NCI-H128 (cell line): ENCODE data around the gene ARHGAP28.
"Not testable (repeated sequence)": the region's sequence is repeated elsewhere in the genome, so short reads cannot be mapped to it uniquely, and the experiment has no call there.

Experiments used
- DNase-seq: peaks from one replicate; lab custom pipeline; 2025; ENCODE audit not compliant: unreplicated experiment; lab: John Stamatoyannopoulos, UW

ARHGAP28 gene

GRCh38 chr18:6775237-6775636, 45.7 kb downstream of the ARHGAP28 start:
- no peak for DNase-seq

- no peak for DNase-seq
These were observed 46.2 kb downstream of the ARHGAP28 start for GRCh38 chr18:6775702-6776101.

GRCh38 chr18:6776188-6776587, 46.7 kb downstream of the ARHGAP28 start:
- no peak for DNase-seq

- no peak for DNase-seq
These were observed 48.0 kb downstream of the ARHGAP28 start for GRCh38 chr18:6777509-6777908.

- DNase-seq = no peak
These were observed 49.1 kb downstream of the ARHGAP28 start for GRCh38 chr18:6778459-6779247.

GRCh38 chr18:6781142-6781714, 51.7 kb downstream of the ARHGAP28 start:
- no peak for DNase-seq

GRCh38 chr18:6781796-6782195, 52.3 kb downstream of the ARHGAP28 start:
- no peak for DNase-seq

- DNase-seq = no peak
These were observed 53.3 kb downstream of the ARHGAP28 start for GRCh38 chr18:6782861-6783260.

GRCh38 chr18:6784046-6784445, 54.5 kb downstream of the ARHGAP28 start:
- no peak for DNase-seq

GRCh38 chr18:6785001-6785400, 55.5 kb downstream of the ARHGAP28 start:
- DNase-seq = no peak

GRCh38 chr18:6785411-6785810, 55.9 kb downstream of the ARHGAP28 start:
- DNase-seq = no peak

GRCh38 chr18:6792391-6792790, 62.9 kb downstream of the ARHGAP28 start:
- no peak for DNase-seq

GRCh38 chr18:6793455-6793854, 63.9 kb downstream of the ARHGAP28 start:
- no peak for DNase-seq

- no peak for DNase-seq
These were observed 64.5 kb downstream of the ARHGAP28 start for GRCh38 chr18:6793986-6794385.

GRCh38 chr18:6795307-6795706, 65.8 kb downstream of the ARHGAP28 start:
- DNase-seq = no peak

GRCh38 chr18:6796511-6796910, 67.0 kb downstream of the ARHGAP28 start:
- DNase-seq = no peak

GRCh38 chr18:6797171-6797570, 67.7 kb downstream of the ARHGAP28 start:
- DNase-seq = no peak

GRCh38 chr18:6798896-6799295, 69.4 kb downstream of the ARHGAP28 start:
- no peak for DNase-seq

- DNase-seq = not testable (repeated sequence)
These were observed 70.8 kb downstream of the ARHGAP28 start for GRCh38 chr18:6800309-6800708.

- DNase-seq = no peak
These were observed 78.2 kb downstream of the ARHGAP28 start for GRCh38 chr18:6807515-6808257.

GRCh38 chr18:6810191-6810590, 80.7 kb downstream of the ARHGAP28 start:
- DNase-seq = no peak

- DNase-seq = no peak
These were observed 82.3 kb downstream of the ARHGAP28 start for GRCh38 chr18:6811816-6812215.
